ENCODE results near the gene SAPCD1.

- no peak for TF ChIP-seq CTCF (IDR thresholded peaks at IDR 0.05; ENCODE audit: insufficient read depth, low read length)
- TF ChIP-seq SPI1 (IDR thresholded peaks at IDR 0.05; ENCODE audit: borderline replicate concordance, low read depth) = no peak
These were observed 31.8 kb upstream of the SAPCD1 start for GRCh38 chr6:31730631-31731086.
